ENCODE data around the gene ESRRA.

Gene ESRRA

DNA sequence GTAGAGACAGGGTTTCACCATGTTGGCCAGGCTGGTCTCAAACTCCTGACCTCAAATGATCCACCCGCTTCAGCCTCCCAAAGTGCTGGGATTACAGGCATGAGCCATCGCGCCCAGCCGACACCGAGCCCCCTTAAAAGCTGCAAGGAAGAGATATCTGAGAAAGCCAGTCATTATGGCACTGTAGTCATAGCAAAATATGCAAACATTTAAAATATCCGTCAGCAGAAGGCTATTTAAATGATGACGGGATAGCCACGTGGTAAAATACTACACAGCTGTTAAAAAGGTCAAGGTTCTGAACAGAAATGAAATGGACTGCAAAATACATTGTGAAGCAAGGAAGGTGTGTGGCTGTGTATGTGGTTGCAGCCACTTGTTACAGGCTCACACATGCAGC is 28.2 kb downstream of the ESRRA start:
- DNase-seq (ENCODE audit: low spot score), result no peak

GRCh38 chr11:64334764-64335735 is 29.7 kb downstream of the ESRRA start:
- DNase-seq (ENCODE audit: low spot score), result peak; percentile 12

GRCh38 chr11:64337538-64338249 is 32.4 kb downstream of the ESRRA start:
- DNase-seq (ENCODE audit: low spot score), result no peak

DNA sequence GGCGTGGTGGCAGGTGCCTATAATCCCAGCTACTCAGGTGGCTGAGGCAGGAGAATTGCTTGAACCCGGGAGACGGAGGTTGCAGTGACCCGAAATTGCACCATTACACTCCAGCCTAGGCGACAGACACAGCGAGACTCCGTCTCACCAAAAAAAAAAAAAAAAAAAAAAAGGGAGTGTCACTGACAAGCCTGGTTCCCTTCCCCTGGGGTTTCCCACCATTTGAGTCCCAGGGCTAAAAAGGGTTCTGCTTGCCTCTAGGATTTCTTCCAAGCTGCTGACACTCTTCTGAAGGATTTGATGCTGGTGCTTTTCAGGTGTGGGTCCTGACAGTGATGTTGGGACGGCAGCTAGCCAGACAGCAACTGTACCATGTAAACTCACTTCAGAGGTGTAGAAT is 33.4 kb downstream of the ESRRA start:
- no peak for DNase-seq (ENCODE audit: low spot score)

- no peak for DNase-seq (ENCODE audit: low spot score)
These were observed 34.0 kb downstream of the ESRRA start for GRCh38 chr11:64339286-64339685.

- DNase-seq (ENCODE audit: low spot score), result peak; percentile 88
These were observed 34.6 kb downstream of the ESRRA start, which contains the start of gene CCDC88B for GRCh38 chr11:64339754-64340408. Gene CCDC88B (plus strand): TSS chr11:64340204. CDS start chr11:64340267, 63 bp downstream.

DNA sequence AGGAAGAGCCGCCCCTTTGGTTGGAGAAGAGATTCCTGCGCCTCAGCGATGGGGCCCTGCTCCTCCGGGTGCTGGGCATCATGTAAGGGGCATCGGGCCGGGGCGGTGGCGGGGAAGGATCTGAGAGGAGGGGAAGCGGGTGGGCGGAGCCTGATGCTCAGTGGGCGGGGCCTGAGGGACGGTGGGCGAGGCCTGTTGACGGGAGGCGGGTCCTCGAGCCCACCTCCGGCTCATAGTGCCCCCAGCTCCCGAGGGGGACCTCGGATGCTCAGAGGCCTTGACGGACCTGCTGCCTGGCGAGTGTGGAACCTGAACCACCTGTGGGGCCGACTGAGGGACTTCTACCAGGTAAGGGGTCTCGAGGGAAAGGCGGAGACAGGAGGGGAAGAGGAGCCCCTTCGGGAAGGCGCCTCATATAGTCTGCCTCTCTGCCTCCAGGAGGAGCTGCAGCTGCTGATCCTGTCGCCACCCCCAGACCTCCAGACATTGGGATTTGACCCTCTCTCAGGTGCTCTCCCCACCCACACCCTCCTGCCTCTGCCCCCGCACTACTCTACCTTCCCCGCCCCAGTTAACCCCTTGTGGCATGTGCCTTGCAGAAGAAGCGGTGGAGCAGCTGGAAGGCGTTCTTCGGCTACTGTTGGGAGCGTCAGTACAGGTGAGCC is 35.5 kb downstream of the ESRRA start:
- DNase-seq (ENCODE audit: low spot score), result peak; percentile 69

GRCh38 chr11:64341429-64341828 is 36.1 kb downstream of the ESRRA start:
- DNase-seq (ENCODE audit: low spot score), result no peak

DNA sequence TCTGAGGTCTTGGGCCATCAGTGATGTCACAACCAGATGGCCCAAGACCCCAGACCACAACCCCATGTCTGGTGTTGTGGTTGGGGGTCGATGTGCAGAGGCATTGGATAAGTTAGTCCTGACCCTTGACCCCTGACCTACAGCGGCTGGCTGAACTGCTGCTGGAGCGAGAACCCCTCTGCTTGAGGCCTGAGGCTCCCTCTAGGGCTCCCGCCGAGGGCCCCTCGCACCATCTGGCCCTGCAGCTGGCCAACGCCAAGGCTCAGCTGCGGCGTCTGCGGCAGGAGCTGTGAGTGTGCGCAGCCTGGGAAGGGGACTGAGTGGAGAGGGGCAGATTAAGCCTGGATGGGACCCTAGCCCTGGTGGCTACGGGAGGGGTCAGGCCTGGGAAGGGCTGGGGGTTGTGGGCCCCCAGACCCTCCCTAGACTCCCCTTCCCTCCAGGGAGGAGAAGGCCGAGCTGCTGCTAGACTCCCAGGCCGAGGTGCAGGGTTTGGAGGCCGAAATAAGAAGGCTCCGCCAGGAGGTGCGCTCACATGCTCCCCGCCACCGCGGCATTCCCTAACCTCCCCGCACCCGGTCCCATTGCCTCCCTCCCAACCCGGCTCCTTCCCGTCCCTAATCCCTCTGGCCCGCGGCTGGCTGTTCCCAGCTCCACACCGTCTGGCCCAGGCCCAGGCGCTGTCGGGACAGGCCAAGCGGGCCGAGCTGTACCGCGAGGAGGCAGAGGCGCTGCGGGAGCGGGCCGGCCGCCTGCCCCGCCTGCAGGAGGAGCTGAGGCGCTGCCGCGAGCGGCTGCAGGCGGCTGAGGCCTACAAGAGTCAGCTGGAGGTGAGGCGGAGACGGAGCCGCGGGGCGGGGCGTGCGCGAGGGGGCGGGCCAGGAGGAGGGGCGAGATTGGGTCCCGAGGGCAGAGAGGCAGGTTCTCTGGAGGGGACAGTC is 36.8 kb downstream of the ESRRA start:
- peak; percentile 90 for DNase-seq (ENCODE audit: low spot score)

GRCh38 chr11:64342869-64343745 is 37.8 kb downstream of the ESRRA start:
- DNase-seq (ENCODE audit: low spot score), result no peak

DNA sequence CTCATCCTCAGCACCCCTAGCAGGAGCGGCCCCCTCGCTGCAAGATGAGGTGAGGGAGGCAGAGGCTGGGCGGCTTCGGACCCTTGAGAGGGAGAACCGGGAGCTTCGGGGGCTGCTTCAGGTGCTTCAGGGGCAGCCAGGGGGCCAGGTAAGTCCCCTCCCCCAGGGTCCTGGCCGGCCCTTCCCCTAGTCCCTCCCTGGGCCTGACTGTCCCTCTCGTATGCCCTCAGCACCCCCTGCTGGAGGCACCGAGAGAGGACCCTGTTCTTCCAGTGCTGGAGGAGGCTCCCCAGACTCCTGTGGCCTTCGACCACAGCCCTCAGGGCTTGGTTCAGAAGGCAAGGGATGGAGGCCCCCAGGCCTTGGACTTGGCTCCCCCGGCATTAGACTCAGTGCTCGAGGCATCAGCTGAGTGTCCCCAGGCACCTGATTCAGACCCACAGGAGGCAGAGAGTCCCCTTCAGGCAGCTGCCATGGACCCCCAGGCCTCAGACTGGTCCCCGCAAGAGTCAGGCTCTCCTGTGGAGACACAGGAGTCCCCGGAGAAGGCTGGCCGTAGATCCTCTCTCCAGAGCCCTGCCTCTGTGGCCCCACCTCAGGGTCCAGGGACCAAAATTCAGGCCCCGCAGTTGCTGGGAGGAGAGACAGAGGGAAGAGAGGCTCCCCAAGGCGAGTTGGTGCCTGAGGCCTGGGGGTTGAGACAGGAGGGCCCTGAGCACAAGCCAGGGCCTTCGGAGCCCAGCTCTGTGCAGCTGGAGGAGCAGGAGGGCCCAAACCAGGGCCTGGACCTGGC is 38.6 kb downstream of the ESRRA start:
- DNase-seq (ENCODE audit: low spot score), result no peak

- DNase-seq (ENCODE audit: low spot score), result no peak
These were observed 39.5 kb downstream of the ESRRA start for GRCh38 chr11:64344787-64345186.

- DNase-seq (ENCODE audit: low spot score), result no peak
These were observed 42.0 kb downstream of the ESRRA start for GRCh38 chr11:64347193-64347867.

- DNase-seq (ENCODE audit: low spot score), result no peak
These were observed 43.2 kb downstream of the ESRRA start for GRCh38 chr11:64348383-64349024.

DNA sequence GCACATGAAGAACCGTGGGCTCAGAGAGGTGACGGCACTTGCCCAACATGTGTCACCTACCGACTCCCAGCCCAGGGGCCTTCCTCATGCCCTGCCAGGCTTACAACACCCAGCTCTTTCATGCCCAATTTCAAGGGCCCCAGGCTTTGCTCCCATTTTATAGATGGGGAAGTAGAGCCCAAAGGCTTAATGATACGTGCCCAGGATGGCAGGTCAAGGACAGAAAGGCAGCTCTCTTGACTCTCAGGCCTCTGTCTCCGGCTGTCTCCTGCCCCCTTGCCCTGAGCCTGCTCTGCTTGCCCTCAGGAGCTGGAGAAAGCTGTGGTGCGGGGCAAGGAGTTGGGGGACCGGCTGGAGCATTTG is 43.7 kb downstream of the ESRRA start:
- DNase-seq (ENCODE audit: low spot score), result no peak

- DNase-seq (ENCODE audit: low spot score), result no peak
These were observed 44.1 kb downstream of the ESRRA start for GRCh38 chr11:64349404-64349803.

DNA sequence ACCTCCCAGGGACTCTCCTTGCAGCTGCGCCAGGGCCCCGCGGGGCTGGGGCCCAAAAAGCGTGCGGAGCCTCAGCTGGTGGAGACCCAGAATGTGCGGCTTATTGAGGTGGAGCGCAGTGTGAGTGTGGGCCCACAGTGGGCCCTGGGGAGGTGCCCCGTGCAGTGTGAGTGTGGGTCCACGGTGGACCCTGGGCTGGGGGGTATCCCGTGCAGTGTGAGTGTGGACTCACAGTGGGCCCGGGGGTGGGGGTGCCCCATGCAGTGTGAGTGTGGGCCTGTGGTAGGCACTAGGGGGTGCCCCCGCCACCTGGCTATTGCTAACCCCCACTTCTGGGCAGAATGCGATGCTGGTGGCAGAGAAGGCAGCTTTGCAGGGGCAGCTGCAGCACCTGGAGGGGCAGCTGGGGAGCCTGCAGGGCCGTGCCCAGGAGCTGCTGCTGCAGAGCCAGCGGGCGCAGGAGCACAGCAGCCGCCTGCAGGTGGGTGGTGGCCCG is 45.9 kb downstream of the ESRRA start:
- DNase-seq (ENCODE audit: low spot score), result no peak

Data from CD4-positive, alpha-beta T cell treated with Interleukin-2 at 100 ng/mL for 4 hours (primary cell).